Measurements from ENCODE around the gene TGFBR3. TPM values are rescaled to one million over a fixed set of nuclear protein-coding genes. Genes with fewer than 3 reads are reported as not detected.
A peak's percentile ranks its signal among the peaks of the same experiment; 100 is the strongest.

The TGFBR3 gene
- total and polyA plus RNA-seq, 2 of the 4 experiments (the other 2 are of a cell fraction) = 3.0 to 11.3 TPM

DNA sequence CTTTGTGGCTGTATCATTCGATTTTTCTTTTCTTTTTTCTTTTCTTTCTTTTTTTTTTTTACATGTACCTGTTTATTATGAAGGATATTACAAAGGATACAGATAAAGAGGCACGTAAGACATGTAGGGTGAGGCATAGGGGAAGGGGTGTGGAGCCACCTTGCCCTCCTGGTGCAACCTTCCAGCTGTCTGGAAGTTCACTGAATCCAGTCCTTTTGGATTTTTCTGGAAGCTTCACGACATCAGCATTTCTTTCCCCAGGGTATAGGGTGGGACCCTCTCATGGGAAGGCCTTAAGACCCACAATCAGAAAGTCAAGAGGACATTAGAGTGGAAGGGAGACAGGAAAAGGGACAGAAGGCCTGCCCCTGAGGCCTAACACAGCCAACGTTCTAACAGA lies 30.1 kb upstream of the TGFBR3 start:
- no peaks in the 10 kb centered on the region for H3K9me3 ChIP-seq (ENCODE audit: control insufficient read depth, insufficient read depth, low read length)
- H3K36me3 ChIP-seq (ENCODE audit: control insufficient read depth, insufficient read depth, low read length) = no peaks in the 10 kb centered on the region
- peak overlapping the region; percentile 70 for H2AK9ac ChIP-seq (replicated peaks; ENCODE audit: low read depth, low read length, poor library complexity)
- no peak overlapping the region for H3K4me2 ChIP-seq (ENCODE audit: low read depth, low read length)
- H4K8ac ChIP-seq (ENCODE audit: low read depth in 2 of 2, low read length in 2 of 2) = no peak overlapping the region
- ChIA-PET CTCF (no interaction called here), POLR2A (ENCODE audit: unreplicated experiment) (no interaction called here)
- H4K91ac ChIP-seq (ENCODE audit: insufficient read depth, low read depth, low read length) = no peak overlapping the region
- intact Hi-C loops (cut with micrococcal nuclease) = no loop called here
- H3K9me1 ChIP-seq (ENCODE audit: insufficient read depth, low read length) = no peaks in the 10 kb centered on the region
- no peak overlapping the region for H2AK5ac ChIP-seq (ENCODE audit: low read depth, low read length)
- no peak overlapping the region; the same call in 1 of the 2 replicates for H3K18ac ChIP-seq (ENCODE audit: low read depth, low read length)
- no peak overlapping the region for H2BK120ac ChIP-seq (ENCODE audit: low read depth, low read length)
- H3K23ac ChIP-seq (ENCODE audit: low read depth, low read length) = no peak overlapping the region
- H3K4ac ChIP-seq (ENCODE audit: low read depth, low read length) = no peak overlapping the region
- H2BK15ac ChIP-seq (ENCODE audit: low read depth, low read length) = 0 out of 3 replicates have a peak overlapping the region, but pooled peaks have one; percentile 22
- H3K27ac ChIP-seq (ENCODE audit: insufficient read depth, low read length) = no peak overlapping the region
- no peak overlapping the region for H3K9ac ChIP-seq (ENCODE audit: low read depth, low read length)
- no peak for ATAC-seq (ENCODE audit: low read depth)
- dilution Hi-C loops (cut with HindIII; ENCODE audit: low sequenced_read_pairs, unreplicated experiment) = no loop called here
- H3K4me1 ChIP-seq (ENCODE audit: control insufficient read depth, insufficient read depth, low read length) = no peaks in the 10 kb centered on the region
- no peaks in the 10 kb centered on the region for H3K79me1 ChIP-seq (ENCODE audit: low read depth in 1 of 2, low read length in 2 of 2)
- H3K27me3 ChIP-seq (ENCODE audit: control insufficient read depth, insufficient read depth, low read length) = no peaks in the 10 kb centered on the region
- no peak overlapping the region for H3K56ac ChIP-seq (ENCODE audit: extremely low read depth, insufficient read depth, low read length)
- TF ChIP-seq FOS (IDR thresholded peaks at IDR 0.05; ENCODE audit: low read depth, low read length) (no peak), MAZ (IDR thresholded peaks at IDR 0.05; ENCODE audit: borderline replicate concordance, low read depth, low read length) (no peak), RFX5 (IDR thresholded peaks at IDR 0.05; ENCODE audit: low read depth, low read length) (no peak), MXI1 (IDR thresholded peaks at IDR 0.05; ENCODE audit: borderline replicate concordance, low read depth, low read length) (no peak), CEBPB (IDR thresholded peaks at IDR 0.05; ENCODE audit: low read depth, low read length) (no peak), RCOR1 (IDR thresholded peaks at IDR 0.05; ENCODE audit: insufficient replicate concordance, low read length) (no peak), CTCF (conservative IDR thresholded peaks at IDR 0.05; ENCODE audit: low read depth, low read length) (no peak), NFE2L2 (IDR thresholded peaks at IDR 0.05; ENCODE audit: low read depth, low read length) (no peak), USF2 (IDR thresholded peaks at IDR 0.05; ENCODE audit: low read depth, low read length) (no peak), MAFK (IDR thresholded peaks at IDR 0.05; ENCODE audit: low read depth, low read length) (no peak), BHLHE40 (IDR thresholded peaks at IDR 0.05; ENCODE audit: low read depth, low read length) (no peak), RAD21 (IDR thresholded peaks at IDR 0.05; ENCODE audit: low read length) (no peak), CHD1 (IDR thresholded peaks at IDR 0.05; ENCODE audit: low read depth, low read length) (no peak), SMC3 (IDR thresholded peaks at IDR 0.05; ENCODE audit: low read depth, low read length) (no peak), POLR2A (IDR thresholded peaks at IDR 0.05; ENCODE audit: low read depth, low read length) (no peak)
- TF ChIP-seq, protein P1, sequence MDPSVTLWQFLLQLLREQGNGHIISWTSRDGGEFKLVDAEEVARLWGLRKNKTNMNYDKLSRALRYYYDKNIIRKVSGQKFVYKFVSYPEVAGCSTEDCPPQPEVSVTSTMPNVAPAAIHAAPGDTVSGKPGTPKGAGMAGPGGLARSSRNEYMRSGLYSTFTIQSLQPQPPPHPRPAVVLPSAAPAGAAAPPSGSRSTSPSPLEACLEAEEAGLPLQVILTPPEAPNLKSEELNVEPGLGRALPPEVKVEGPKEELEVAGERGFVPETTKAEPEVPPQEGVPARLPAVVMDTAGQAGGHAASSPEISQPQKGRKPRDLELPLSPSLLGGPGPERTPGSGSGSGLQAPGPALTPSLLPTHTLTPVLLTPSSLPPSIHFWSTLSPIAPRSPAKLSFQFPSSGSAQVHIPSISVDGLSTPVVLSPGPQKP (IDR thresholded peaks at IDR 0.05; ENCODE audit: borderline replicate concordance, low read depth, low read length) = no peak
- no peak overlapping the region for H4K5ac ChIP-seq (ENCODE audit: low read depth, low read length)
- no peak overlapping the region for H2BK20ac ChIP-seq (ENCODE audit: low read depth, low read length)
- no CpG with 5 or more reads among the region's 4 CpGs for WGBS, 2 experiments (ENCODE audit: extremely low coverage in 2 of 2, insufficient read length in 1 of 2)
- no peak overlapping the region for H2BK5ac ChIP-seq (ENCODE audit: low read depth, low read length, poor library complexity, severe bottlenecking)
- in situ Hi-C loops (cut with MboI; ENCODE audit: low sequenced_read_pairs) = no loop called here
- H4K20me1 ChIP-seq (ENCODE audit: insufficient read depth, low read length) = no peaks in the 10 kb centered on the region
- peak overlapping the region; percentile 18 for H2AFZ ChIP-seq (replicated peaks; ENCODE audit: low read length, poor library complexity)
- no peak overlapping the region for H3K14ac ChIP-seq (replicated peaks; ENCODE audit: low read depth, low read length)
- H3K4me3 ChIP-seq (ENCODE audit: insufficient read depth, low read depth, low read length) = no peak overlapping the region
- no peak for DNase-seq
- BruUV-seq (replicated peaks) = no TSS peak
